B cell (primary cell): ENCODE measurements around the gene NCBP3. TPM values are rescaled to one million over a fixed set of nuclear protein-coding genes. Genes with fewer than 3 reads are reported as not detected.

ENCODE experiments used
- ATAC-seq: fragments of 200-7000 bp; cut with Tn5 transposase; one replicate; pipeline ENCODE4 v1.10.0; 2021; ENCODE audit warnings: low read depth, mild to moderate bottlenecking, moderate number of reproducible peaks, moderate library complexity
- CTCF ChIA-PET: fragments of 350-600 bp; sonication (Branson Sonifier 250); formaldehyde crosslinking; loops from one replicate; lab custom pipeline; 2021; ENCODE audit warnings: antibody characterized with exemption, inconsistent platforms; lab: Charles Lee
- POLR2A ChIA-PET: fragments of 350-600 bp; sonication (Branson Sonifier 250); formaldehyde crosslinking; loops from one replicate; lab custom pipeline; 2021; ENCODE audit warnings: antibody characterized with exemption; lab: Charles Lee
- DNase-seq: peaks from one replicate; pipeline ENCODE4 v3.0.0; 2013
- H2AFZ ChIP-seq: 2 replicates; pipeline ENCODE4 v1.6.1; 2012; ENCODE audit warnings: mild to moderate bottlenecking, low read depth, low read length; ENCODE audit not compliant: insufficient read depth, poor library complexity, severe bottlenecking
- H3K27ac ChIP-seq, 2 donors: 1 replicate in 1 of 2; 2 replicates in 1 of 2; pipeline ENCODE4 v1.5.1; 2012 to 2013; ENCODE audit warnings: low read length in 2 of 2, mild to moderate bottlenecking in 2 of 2, moderate library complexity in 1 of 2
- H3K27me3 ChIP-seq, 4 experiments: fragments of 200-600 bp in 1 of 4; sonication (generic) in 1 of 4; replicated peaks in 1 of 4; 1 replicate in 2 of 4; 2 replicates in 2 of 4; pipeline versions ENCODE4 v1.6.1 to v1.7.0; 2013 to 2016; ENCODE audit warnings: low read length in 3 of 4, mild to moderate bottlenecking in 2 of 4, mixed read lengths in 1 of 4, moderate library complexity in 1 of 4; ENCODE audit not compliant: insufficient read depth in 4 of 4, control insufficient read depth in 3 of 4; ENCODE audit errors: control extremely low read depth in 1 of 4
- H3K36me3 ChIP-seq, 2 experiments: replicated peaks in 1 of 2; 1 replicate in 1 of 2; 2 replicates in 1 of 2; pipeline versions ENCODE4 v1.6.1 to v1.7.1; 2013; ENCODE audit warnings: low read length in 1 of 2; ENCODE audit not compliant: insufficient read depth in 2 of 2, control insufficient read depth in 1 of 2; ENCODE audit errors: control extremely low read depth in 1 of 2, extremely low read depth in 1 of 2
- H3K4me1 ChIP-seq, 2 donors: fragments of 200-600 bp in 1 of 2; sonication (generic) in 1 of 2; 1 replicate in 1 of 2; 2 replicates in 1 of 2; pipeline versions ENCODE4 v1.5.1 to v1.6.1; 2013 to 2017; ENCODE audit warnings: low read length in 2 of 2; ENCODE audit not compliant: control insufficient read depth in 2 of 2, insufficient read depth in 2 of 2
- H3K4me2 ChIP-seq: replicated peaks from 2 replicates; pipeline ENCODE3; 2012; ENCODE audit warnings: mild to moderate bottlenecking, low read depth, low read length; ENCODE audit not compliant: poor library complexity, severe bottlenecking
- H3K4me3 ChIP-seq, 5 experiments: fragments of 200-600 bp in 1 of 5; sonication (generic) in 1 of 5; 1 replicate in 3 of 5; 2 replicates in 2 of 5; pipeline versions ENCODE4 v1.5.1 to v1.7.0; 2011 to 2016; ENCODE audit warnings: low read length in 4 of 5, mild to moderate bottlenecking in 4 of 5, low read depth in 2 of 5, control low read depth in 1 of 5, moderate library complexity in 1 of 5; ENCODE audit not compliant: insufficient read depth in 1 of 5; ENCODE audit errors: control extremely low read depth in 1 of 5, extremely low read depth in 1 of 5
- H3K79me2 ChIP-seq: fragments of 200-600 bp; sonication (generic); one replicate; pipeline ENCODE4 v1.6.0; 2016; ENCODE audit warnings: low read length; ENCODE audit not compliant: control insufficient read depth, insufficient read depth
- H3K9ac ChIP-seq: fragments of 200-600 bp; sonication (generic); 2 replicates; pipeline ENCODE4 v1.6.1; 2017; ENCODE audit warnings: mild to moderate bottlenecking, low read length, moderate library complexity
- H3K9me3 ChIP-seq, 3 donors: one replicate each; pipeline versions ENCODE4 v1.6.1 to v1.7.1; 2013; ENCODE audit warnings: low read length in 2 of 3; ENCODE audit not compliant: control insufficient read depth in 2 of 3, insufficient read depth in 1 of 3; ENCODE audit errors: control extremely low read depth in 1 of 3
- H4K20me1 ChIP-seq: 2 replicates; pipeline ENCODE4 v1.6.0; 2012; ENCODE audit warnings: mild to moderate bottlenecking, low read length; ENCODE audit not compliant: insufficient read depth, control insufficient read depth, poor library complexity, severe bottlenecking
- H3K27ac Mint-ChIP-seq: one replicate; pipeline ENCODE4 v1.8.0; 2021; ENCODE audit warnings: mixed read lengths
- H3K27me3 Mint-ChIP-seq: one replicate; pipeline ENCODE4 v1.8.0; 2021; ENCODE audit warnings: mixed read lengths
- H3K4me1 Mint-ChIP-seq: one replicate; pipeline ENCODE4 v1.8.0; 2021; ENCODE audit warnings: mixed read lengths
- H3K4me3 Mint-ChIP-seq: one replicate; pipeline ENCODE4 v1.8.0; 2021; ENCODE audit warnings: mixed read lengths
- H3K9me3 Mint-ChIP-seq: one replicate; pipeline ENCODE4 v1.8.0; 2022; ENCODE audit warnings: mixed read lengths; ENCODE audit not compliant: insufficient read depth
- EZH2 ChIP-seq: IDR thresholded peaks from 2 replicates; pipeline ENCODE4 v1.6.1; 2012; ENCODE audit warnings: borderline replicate concordance, low read depth, mild to moderate bottlenecking, moderate library complexity, low read length; ENCODE audit not compliant: insufficient read depth, poor library complexity, severe bottlenecking
- WGBS: methylation state at CpG from one replicate; pipeline ENCODE4 v1.1.5; 2013; ENCODE audit warnings: missing lambda C conversion rate; ENCODE audit not compliant: insufficient coverage; 5-methylcytosine and 5-hydroxymethylcytosine counted together
- intact Hi-C: fragments of 100-400 bp; cut with micrococcal nuclease; formaldehyde crosslinking; loops from one replicate; pipeline ENCODE4 v1.10.0; 2022
- polyA plus RNA-seq: library from polyadenylated mRNA; depleted of rRNA; stranded (reverse); fragments of >200 nt; gene quantifications from 2 replicates; pipeline ENCODE4 v1.2.3, GENCODE V29; 2012
- total RNA-seq, 2 donors: library from RNA; stranded (reverse); fragments of 120-200 nt in 1 of 2; gene quantifications; 1 replicate in 1 of 2; 2 replicates in 1 of 2; pipeline versions ENCODE4 v1.2.3 to v1.2.4, GENCODE V29; 2013 to 2022
- TF ChIP-seq, protein P1 (sequence below): fragments of 200-600 bp; IDR thresholded peaks from one replicate; pipeline ENCODE4 v1.8.0; 2022; ENCODE audit warnings: antibody characterized with exemption, mild to moderate bottlenecking

The NCBP3 gene
- total and polyA plus RNA-seq, 2 donors (not counting 1 experiment from before 2014, with no cell fraction given): 11.1 to 71.7 TPM

DNA sequence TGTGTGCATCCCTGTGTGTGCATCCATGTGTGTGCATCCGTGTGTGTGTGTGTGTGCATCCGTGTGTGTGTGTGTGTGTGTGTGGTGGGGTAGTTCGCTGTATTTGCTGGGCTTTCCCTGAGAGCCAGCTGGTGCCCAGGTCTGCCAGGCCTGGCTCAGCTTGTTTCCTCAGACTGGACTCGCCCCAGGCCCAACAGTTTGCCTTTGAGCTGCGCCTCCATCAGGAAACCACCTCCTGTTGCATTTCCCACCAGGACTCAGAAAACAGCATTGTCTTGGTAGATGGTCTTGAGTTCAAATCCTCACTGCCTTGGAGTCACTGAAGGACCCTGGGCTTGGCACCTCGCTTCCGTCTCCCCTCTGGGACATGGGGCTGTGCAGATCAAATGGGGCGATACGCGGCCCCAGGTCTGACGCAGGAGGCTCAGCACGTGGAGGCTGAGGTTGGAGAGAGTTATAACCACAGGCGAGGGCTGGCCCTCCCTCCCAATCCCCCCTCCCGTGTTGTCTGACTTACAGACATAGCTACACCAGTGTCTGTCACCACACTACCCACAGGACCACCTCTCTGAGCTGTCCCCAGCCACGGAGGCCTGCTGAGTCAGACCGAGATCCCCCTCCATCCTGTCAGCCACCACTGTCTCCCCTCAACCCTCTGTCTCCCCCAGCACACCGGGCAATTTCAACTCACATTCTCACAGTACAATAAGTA, 49.8 kb downstream of the NCBP3 start:
- Mint-ChIP-seq H3K27ac (peak overlapping the region; percentile 86), H3K4me1 (peaks cover 48% of the 10 kb centered on the region), H3K27me3 (no peaks in the 10 kb centered on the region), H3K4me3 (peak overlapping the region; percentile 61), H3K9me3 (no peaks in the 10 kb centered on the region)
- H3K9ac ChIP-seq: no peak overlapping the region
- H3K9me3 ChIP-seq: no peaks in the 10 kb centered on the region
- POLR2A ChIA-PET: interaction anchor here (0.5 to 2.2 kb wide), 9 partner anchors 8 to 103 kb away, joined by 3 to 7 read pairs (median 4); no protein-coding TSS in a partner anchor
- TF ChIP-seq, protein P1, sequence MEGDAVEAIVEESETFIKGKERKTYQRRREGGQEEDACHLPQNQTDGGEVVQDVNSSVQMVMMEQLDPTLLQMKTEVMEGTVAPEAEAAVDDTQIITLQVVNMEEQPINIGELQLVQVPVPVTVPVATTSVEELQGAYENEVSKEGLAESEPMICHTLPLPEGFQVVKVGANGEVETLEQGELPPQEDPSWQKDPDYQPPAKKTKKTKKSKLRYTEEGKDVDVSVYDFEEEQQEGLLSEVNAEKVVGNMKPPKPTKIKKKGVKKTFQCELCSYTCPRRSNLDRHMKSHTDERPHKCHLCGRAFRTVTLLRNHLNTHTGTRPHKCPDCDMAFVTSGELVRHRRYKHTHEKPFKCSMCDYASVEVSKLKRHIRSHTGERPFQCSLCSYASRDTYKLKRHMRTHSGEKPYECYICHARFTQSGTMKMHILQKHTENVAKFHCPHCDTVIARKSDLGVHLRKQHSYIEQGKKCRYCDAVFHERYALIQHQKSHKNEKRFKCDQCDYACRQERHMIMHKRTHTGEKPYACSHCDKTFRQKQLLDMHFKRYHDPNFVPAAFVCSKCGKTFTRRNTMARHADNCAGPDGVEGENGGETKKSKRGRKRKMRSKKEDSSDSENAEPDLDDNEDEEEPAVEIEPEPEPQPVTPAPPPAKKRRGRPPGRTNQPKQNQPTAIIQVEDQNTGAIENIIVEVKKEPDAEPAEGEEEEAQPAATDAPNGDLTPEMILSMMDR: no peak
- no peak for TF ChIP-seq EZH2
- peak; percentile 71 for ATAC-seq
- H3K36me3 ChIP-seq: no peaks in the 10 kb centered on the region
- peaks cover 14 to 47% of the 10 kb centered on the region in 2 donors for H3K4me1 ChIP-seq
- DNase-seq: peak; percentile 66
- CTCF ChIA-PET: interaction anchor here (0.6 to 1.6 kb wide), 5 partner anchors 14 to 41 kb away, joined by 3 to 5 read pairs (median 3); no protein-coding TSS in a partner anchor
- H3K4me2 ChIP-seq: no peak overlapping the region
- H2AFZ ChIP-seq: no peak overlapping the region
- H4K20me1 ChIP-seq: no peaks in the 10 kb centered on the region
- no peak overlapping the region for H3K4me3 ChIP-seq
- no peaks in the 10 kb centered on the region for H3K27me3 ChIP-seq
- intact Hi-C loops: loop anchor here (1.0 kb wide), 1 partner anchor 31 kb away; no protein-coding TSS in a partner anchor
- 19% methylated on average over 4 of the region's 17 CpGs for whole genome bisulfite sequencing
- no peak overlapping the region for H3K27ac ChIP-seq
- H3K79me2 ChIP-seq: no peaks in the 10 kb centered on the region
